ENCODE measurements around the gene AIP.

- no peak for TF ChIP-seq POLR2A (IDR thresholded peaks at IDR 0.05)
- TF ChIP-seq, protein P1, sequence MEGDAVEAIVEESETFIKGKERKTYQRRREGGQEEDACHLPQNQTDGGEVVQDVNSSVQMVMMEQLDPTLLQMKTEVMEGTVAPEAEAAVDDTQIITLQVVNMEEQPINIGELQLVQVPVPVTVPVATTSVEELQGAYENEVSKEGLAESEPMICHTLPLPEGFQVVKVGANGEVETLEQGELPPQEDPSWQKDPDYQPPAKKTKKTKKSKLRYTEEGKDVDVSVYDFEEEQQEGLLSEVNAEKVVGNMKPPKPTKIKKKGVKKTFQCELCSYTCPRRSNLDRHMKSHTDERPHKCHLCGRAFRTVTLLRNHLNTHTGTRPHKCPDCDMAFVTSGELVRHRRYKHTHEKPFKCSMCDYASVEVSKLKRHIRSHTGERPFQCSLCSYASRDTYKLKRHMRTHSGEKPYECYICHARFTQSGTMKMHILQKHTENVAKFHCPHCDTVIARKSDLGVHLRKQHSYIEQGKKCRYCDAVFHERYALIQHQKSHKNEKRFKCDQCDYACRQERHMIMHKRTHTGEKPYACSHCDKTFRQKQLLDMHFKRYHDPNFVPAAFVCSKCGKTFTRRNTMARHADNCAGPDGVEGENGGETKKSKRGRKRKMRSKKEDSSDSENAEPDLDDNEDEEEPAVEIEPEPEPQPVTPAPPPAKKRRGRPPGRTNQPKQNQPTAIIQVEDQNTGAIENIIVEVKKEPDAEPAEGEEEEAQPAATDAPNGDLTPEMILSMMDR (IDR thresholded peaks at IDR 0.05), result no peak
Measured at GRCh38 chr11:67435727-67436458, 46.9 kb upstream of the AIP start.
